Adrenal gland (tissue), 12 donors: ENCODE measurements around the gene FAN1. TPM values are rescaled to one million over a fixed set of nuclear protein-coding genes. Genes with fewer than 3 reads are reported as not detected.

Source experiments
- DNase-seq, 7 donors: peaks; one replicate each; pipeline ENCODE4 v3.0.0-alpha.2; 2019 to 2020
- H3K27ac ChIP-seq, 5 donors: fragments of 200-600 bp; sonication (generic) in 4 of 5; 1 replicate in 3 of 5; 2 replicates in 2 of 5; pipeline versions ENCODE4 v1.5.1 to v1.8.0; 2016 to 2020; ENCODE audit warnings: mild to moderate bottlenecking in 1 of 5
- H3K27me3 ChIP-seq: fragments of 200-600 bp; 2 replicates; pipeline ENCODE4 v1.8.0; 2021
- H3K36me3 ChIP-seq, 2 donors: fragments of 200-600 bp; replicated peaks in 1 of 2; 1 replicate in 1 of 2; 2 replicates in 1 of 2; pipeline versions ENCODE4 v1.5.1 to v1.8.0; 2018 to 2022
- H3K4me1 ChIP-seq, 2 donors: fragments of 200-600 bp; replicated peaks in 1 of 2; 1 replicate in 1 of 2; 2 replicates in 1 of 2; pipeline versions ENCODE4 v1.5.1 to v1.8.0; 2018 to 2021
- H3K4me3 ChIP-seq, 4 donors: fragments of 200-600 bp; sonication (generic) in 3 of 4; one replicate each; pipeline ENCODE4 v1.5.1; 2016 to 2018
- H3K9me3 ChIP-seq, 3 donors: fragments of 200-600 bp; sonication (generic) in 1 of 3; replicated peaks in 1 of 3; 1 replicate in 2 of 3; 2 replicates in 1 of 3; pipeline versions ENCODE4 v1.5.1 to v1.8.0; 2016 to 2021
- POLR2A ChIP-seq, 2 donors: fragments of 450-650 bp; IDR thresholded peaks; one replicate each; pipeline ENCODE4 v1.6.1; 2017; ENCODE audit warnings: antibody characterized with exemption in 2 of 2, mild to moderate bottlenecking in 2 of 2, moderate library complexity in 1 of 2
- WGBS, 4 donors: extraction: QIAGEN DNeasy Blood & Tissue Kit in 2 of 4; methylation state at CpG; one replicate each; pipeline versions ENCODE4 v1.1.5 to v1.1.7; 2013 to 2017; 5-methylcytosine and 5-hydroxymethylcytosine counted together
- intact Hi-C, 2 donors: fragments of 100-400 bp; cut with DNase I; formaldehyde crosslinking; loops; one replicate each; pipeline versions ENCODE4 v1.14.1 to v1.15.0; 2022 to 2023
- polyA plus RNA-seq, 3 donors: library from polyadenylated mRNA; stranded (reverse); fragments of 200-250 nt in 2 of 3; fragments of 350-450 nt in 1 of 3; fragmentation: Illumina TruSeq in 1 of 3; extraction: RNeasy Lipid Tissue Mini Kit (QIAGEN cat#74804) in 1 of 3; gene quantifications; one replicate each; pipeline ENCODE4 v1.2.3, GENCODE V29; 2013 to 2014
- total RNA-seq, 9 donors: library from RNA; depleted of rRNA in 4 of 9; stranded (reverse); fragments of >200 nt in 4 of 9; fragments of 120-200 nt in 1 of 9; fragmentation: NEBNext Ultra II Directional in 1 of 9; extraction: Animal tissue kit (Norgen Biotek cat#: 25700) in 1 of 9; gene quantifications; one replicate each; pipeline versions ENCODE4 v1.1.0 to v1.2.4, GENCODE V29; 2013 to 2023
- TF ChIP-seq, protein P1 (sequence below), 6 experiments: fragments of 450-650 bp in 4 of 6; fragments of 200-600 bp in 2 of 6; sonication (generic) in 1 of 6; IDR thresholded peaks; 1 replicate in 5 of 6; 2 replicates in 1 of 6; pipeline versions ENCODE4 v1.5.1 to v1.8.0; 2016 to 2021; ENCODE audit warnings: antibody characterized with exemption in 6 of 6, mild to moderate bottlenecking in 2 of 6, moderate library complexity in 1 of 6
- donor health status: healthy with polysubstance abuse.
- donor health status: Bipolar disorder and iron deficiency.
- donor health status: DM: yes; HTN: yes; CAD: no.
- donor health status: DM: no; HTN: no; CAD: no.
- donor health status: DM: no; HTN: no; CAD: no.
- donor health status: DM: yes; HTN: yes; CAD: no.

FAN1 gene
- total and polyA plus RNA-seq, 12 donors: 5.7 to 30.0 (median 18.2) TPM

- 67 to 88% (median 76%) methylated on average over 6 to 7 of the region's 7 CpGs for WGBS, 4 donors
- Histone ChIP-seq H3K4me3 (no peak overlapping the region), H3K9me3 (no peaks in the 10 kb centered on the region), H3K4me1 (no peaks in the 10 kb centered on the region), H3K27ac (peak overlapping the region in 1 of 5 donors; percentile 50), H3K36me3 (peaks cover 0 to 79% of the 10 kb centered on the region in 2 donors), H3K27me3 (no peaks in the 10 kb centered on the region)
- intact Hi-C loops: no loop called here
- peak in 2 of 7 donors; percentile 28 to 36 for DNase-seq
- TF ChIP-seq, protein P1, sequence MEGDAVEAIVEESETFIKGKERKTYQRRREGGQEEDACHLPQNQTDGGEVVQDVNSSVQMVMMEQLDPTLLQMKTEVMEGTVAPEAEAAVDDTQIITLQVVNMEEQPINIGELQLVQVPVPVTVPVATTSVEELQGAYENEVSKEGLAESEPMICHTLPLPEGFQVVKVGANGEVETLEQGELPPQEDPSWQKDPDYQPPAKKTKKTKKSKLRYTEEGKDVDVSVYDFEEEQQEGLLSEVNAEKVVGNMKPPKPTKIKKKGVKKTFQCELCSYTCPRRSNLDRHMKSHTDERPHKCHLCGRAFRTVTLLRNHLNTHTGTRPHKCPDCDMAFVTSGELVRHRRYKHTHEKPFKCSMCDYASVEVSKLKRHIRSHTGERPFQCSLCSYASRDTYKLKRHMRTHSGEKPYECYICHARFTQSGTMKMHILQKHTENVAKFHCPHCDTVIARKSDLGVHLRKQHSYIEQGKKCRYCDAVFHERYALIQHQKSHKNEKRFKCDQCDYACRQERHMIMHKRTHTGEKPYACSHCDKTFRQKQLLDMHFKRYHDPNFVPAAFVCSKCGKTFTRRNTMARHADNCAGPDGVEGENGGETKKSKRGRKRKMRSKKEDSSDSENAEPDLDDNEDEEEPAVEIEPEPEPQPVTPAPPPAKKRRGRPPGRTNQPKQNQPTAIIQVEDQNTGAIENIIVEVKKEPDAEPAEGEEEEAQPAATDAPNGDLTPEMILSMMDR (IDR thresholded peaks at IDR 0.05): no peak
Measured at GRCh38 chr15:30953731-30954378, 50.1 kb downstream of the FAN1 start.

DNA sequence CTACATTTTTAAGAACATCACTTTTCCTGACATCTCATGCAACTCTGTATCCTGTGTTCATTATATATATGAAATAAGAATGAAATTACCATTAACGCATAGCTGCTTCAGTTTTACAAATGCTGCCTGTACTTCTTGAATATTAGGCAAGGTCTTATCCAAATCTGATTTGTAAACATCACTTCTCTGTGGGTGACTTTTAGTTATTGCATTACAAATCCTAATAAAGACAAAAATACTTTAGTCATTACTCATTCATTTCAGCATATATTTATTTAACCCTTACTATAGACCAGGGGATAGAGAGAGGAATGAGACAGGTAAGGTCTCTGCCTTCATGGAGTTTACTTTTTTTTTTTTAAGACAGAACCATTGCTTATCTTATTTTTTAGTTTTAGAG is 51.0 kb downstream of the FAN1 start:
- intact Hi-C loops: no loop called here
- DNase-seq: no peak
- TF ChIP-seq POLR2A (IDR thresholded peaks at IDR 0.05): no peak
- TF ChIP-seq, protein P1 (IDR thresholded peaks at IDR 0.05): no peak
- no peaks in the 10 kb centered on the region for H3K27me3 ChIP-seq
- H3K4me3 ChIP-seq: no peak overlapping the region
- peaks cover 0 to 79% of the 10 kb centered on the region in 2 donors for H3K36me3 ChIP-seq
- H3K4me1 ChIP-seq: no peaks in the 10 kb centered on the region
- WGBS, 4 donors: 89 to 97% (median 95%) methylated on average over 1 of the region's 1 CpG
- H3K27ac ChIP-seq: no peak overlapping the region
- no peaks in the 10 kb centered on the region for H3K9me3 ChIP-seq

- H3K36me3 ChIP-seq: peaks cover 0 to 78% of the 10 kb centered on the region in 2 donors
- 80 to 86% (median 85%) methylated on average over 6 of the region's 6 CpGs for WGBS, 4 donors
- H3K4me1 ChIP-seq: no peaks in the 10 kb centered on the region
- TF ChIP-seq, protein P1 (IDR thresholded peaks at IDR 0.05): no peak
- TF ChIP-seq POLR2A (IDR thresholded peaks at IDR 0.05): no peak
- H3K27me3 ChIP-seq: no peaks in the 10 kb centered on the region
- intact Hi-C loops: no loop called here
- no peaks in the 10 kb centered on the region for H3K9me3 ChIP-seq
- no peak overlapping the region for H3K27ac ChIP-seq
- H3K4me3 ChIP-seq: no peak overlapping the region
- peak in 1 of 7 donors; percentile 25 for DNase-seq
Measured at GRCh38 chr15:30956216-30957124, 52.8 kb downstream of the FAN1 start.

GRCh38 chr15:30958219-30958618 is 54.5 kb downstream of the FAN1 start:
- 92 to 98% (median 93%) methylated on average over 5 of the region's 5 CpGs for WGBS, 4 donors
- H3K36me3 ChIP-seq: peaks cover 0 to 60% of the 10 kb centered on the region in 2 donors
- no peaks in the 10 kb centered on the region for H3K9me3 ChIP-seq
- DNase-seq: no peak
- intact Hi-C loops: no loop called here
- H3K4me3 ChIP-seq: no peak overlapping the region
- H3K27me3 ChIP-seq: no peaks in the 10 kb centered on the region
- no peak for TF ChIP-seq POLR2A (IDR thresholded peaks at IDR 0.05)
- TF ChIP-seq, protein P1 (IDR thresholded peaks at IDR 0.05): no peak
- H3K27ac ChIP-seq: no peak overlapping the region
- H3K4me1 ChIP-seq: no peaks in the 10 kb centered on the region
